ENCODE data around the gene GNG7. TPM values are rescaled to one million over a fixed set of nuclear protein-coding genes. Genes with fewer than 3 reads are reported as not detected.
"Not testable (repeated sequence)": the region's sequence is repeated elsewhere in the genome, so short reads cannot be mapped to it uniquely, and the experiment has no call there.

The GNG7 gene
- polyA plus RNA-seq, 1 donor (not counting 4 experiments of a cell fraction or from before 2014, with no cell fraction given) = 0.01 TPM

- Histone ChIP-seq H3K9me3 (ENCODE audit: control insufficient read depth, low read depth, low read length) (no peaks in the 10 kb centered on the region), H3K9ac (ENCODE audit: control insufficient read depth, extremely low read depth, insufficient read depth, low read length) (no peak overlapping the region), H3K4me2 (ENCODE audit: control insufficient read depth, extremely low read depth, insufficient read depth, low read depth, low read length) (no peak overlapping the region), H3K36me3 (ENCODE audit: control insufficient read depth in 2 of 2, extremely low read depth in 1 of 2, insufficient read depth in 2 of 2, low read length in 2 of 2) (no peaks in the 10 kb centered on the region), H3K4me3 (ENCODE audit: control insufficient read depth in 2 of 3, extremely low read depth in 1 of 3, insufficient read depth in 2 of 3, low read depth in 1 of 3, low read length in 3 of 3) (no peak overlapping the region), H3K9me1 (ENCODE audit: control insufficient read depth, extremely low read depth, insufficient read depth, low read length) (no peaks in the 10 kb centered on the region), H3K27ac (ENCODE audit: control insufficient read depth, insufficient read depth, low read length) (no peak overlapping the region), H4K20me1 (ENCODE audit: control insufficient read depth, extremely low read depth, insufficient read depth, low read length) (no peaks in the 10 kb centered on the region), H3K79me2 (ENCODE audit: control insufficient read depth, insufficient read depth, low read length) (no peaks in the 10 kb centered on the region), H3K4me1 (ENCODE audit: control insufficient read depth, extremely low read depth, insufficient read depth, low read length) (no peaks in the 10 kb centered on the region), H2AFZ (ENCODE audit: control insufficient read depth, low read length) (no peak overlapping the region), H3K27me3 (ENCODE audit: control insufficient read depth, extremely low read depth, insufficient read depth, low read length) (peaks cover 4% of the 10 kb centered on the region)
- TF ChIP-seq EZH2 (IDR thresholded peaks at IDR 0.05; ENCODE audit: low read length) (no peak), CTCF (optimal IDR thresholded peaks at IDR 0.05 in 1 of 3, IDR thresholded peaks at IDR 0.05 in 1 of 3, conservative IDR thresholded peaks at IDR 0.05 in 1 of 3; ENCODE audit: extremely low read depth in 1 of 3, insufficient read depth in 2 of 3, low read length in 3 of 3) (no peak)
- dilution Hi-C loops (cut with MboI; ENCODE audit: extremely low pct_ligation_motif_present, low sequenced_read_pairs) = no loop called here
- FAIRE-seq = no peak
- no peak for DNase-seq (ENCODE audit: low read depth, low spot score)
Observed at GRCh38 chr19:2608602-2608922, 93.9 kb downstream of the GNG7 start.

GRCh38 chr19:2607712-2608601 is 94.5 kb downstream of the GNG7 start:
- Histone ChIP-seq H3K36me3 (ENCODE audit: control insufficient read depth in 2 of 2, extremely low read depth in 1 of 2, insufficient read depth in 2 of 2, low read length in 2 of 2) (no peaks in the 10 kb centered on the region), H3K4me3 (ENCODE audit: control insufficient read depth in 2 of 3, extremely low read depth in 1 of 3, insufficient read depth in 2 of 3, low read depth in 1 of 3, low read length in 3 of 3) (no peak overlapping the region), H3K4me1 (ENCODE audit: control insufficient read depth, extremely low read depth, insufficient read depth, low read length) (peaks cover 3% of the 10 kb centered on the region), H4K20me1 (ENCODE audit: control insufficient read depth, extremely low read depth, insufficient read depth, low read length) (no peaks in the 10 kb centered on the region), H3K79me2 (ENCODE audit: control insufficient read depth, insufficient read depth, low read length) (no peaks in the 10 kb centered on the region), H3K27me3 (ENCODE audit: control insufficient read depth, extremely low read depth, insufficient read depth, low read length) (peaks cover 4% of the 10 kb centered on the region), H3K9me3 (ENCODE audit: control insufficient read depth, low read depth, low read length) (no peaks in the 10 kb centered on the region), H3K9ac (ENCODE audit: control insufficient read depth, extremely low read depth, insufficient read depth, low read length) (no peak overlapping the region), H3K27ac (ENCODE audit: control insufficient read depth, insufficient read depth, low read length) (no peak overlapping the region), H2AFZ (ENCODE audit: control insufficient read depth, low read length) (no peak overlapping the region), H3K9me1 (ENCODE audit: control insufficient read depth, extremely low read depth, insufficient read depth, low read length) (no peaks in the 10 kb centered on the region), H3K4me2 (ENCODE audit: control insufficient read depth, extremely low read depth, insufficient read depth, low read depth, low read length) (no peak overlapping the region)
- no peak for DNase-seq (ENCODE audit: low read depth, low spot score)
- no peak for FAIRE-seq
- dilution Hi-C loops (cut with MboI; ENCODE audit: extremely low pct_ligation_motif_present, low sequenced_read_pairs) = no loop called here
- no peak for TF ChIP-seq CTCF (optimal IDR thresholded peaks at IDR 0.05 in 1 of 3, IDR thresholded peaks at IDR 0.05 in 1 of 3, conservative IDR thresholded peaks at IDR 0.05 in 1 of 3; ENCODE audit: extremely low read depth in 1 of 3, insufficient read depth in 2 of 3, low read length in 3 of 3)
- TF ChIP-seq EZH2 (IDR thresholded peaks at IDR 0.05; ENCODE audit: low read length) = no peak

- H3K36me3 ChIP-seq (ENCODE audit: control insufficient read depth in 2 of 2, extremely low read depth in 1 of 2, insufficient read depth in 2 of 2, low read length in 2 of 2) = not testable (repeated sequence)
Observed at GRCh38 chr19:2606774-2607173, 95.7 kb downstream of the GNG7 start.

GRCh38 chr19:2605889-2606288 is 96.6 kb downstream of the GNG7 start:
- H2AFZ ChIP-seq (ENCODE audit: control insufficient read depth, low read length); H3K27ac ChIP-seq (ENCODE audit: control insufficient read depth, insufficient read depth, low read length); dilution Hi-C loops (cut with MboI; ENCODE audit: extremely low pct_ligation_motif_present, low sequenced_read_pairs); H3K9me3 ChIP-seq (ENCODE audit: control insufficient read depth, low read depth, low read length); H3K36me3 ChIP-seq (ENCODE audit: control insufficient read depth in 2 of 2, extremely low read depth in 1 of 2, insufficient read depth in 2 of 2, low read length in 2 of 2); H3K9me1 ChIP-seq (ENCODE audit: control insufficient read depth, extremely low read depth, insufficient read depth, low read length); FAIRE-seq; H3K4me2 ChIP-seq (ENCODE audit: control insufficient read depth, extremely low read depth, insufficient read depth, low read depth, low read length); H4K20me1 ChIP-seq (ENCODE audit: control insufficient read depth, extremely low read depth, insufficient read depth, low read length); H3K79me2 ChIP-seq (ENCODE audit: control insufficient read depth, insufficient read depth, low read length); DNase-seq (ENCODE audit: low read depth, low spot score); H3K9ac ChIP-seq (ENCODE audit: control insufficient read depth, extremely low read depth, insufficient read depth, low read length); H3K4me3 ChIP-seq (ENCODE audit: control insufficient read depth in 2 of 3, extremely low read depth in 1 of 3, insufficient read depth in 2 of 3, low read depth in 1 of 3, low read length in 3 of 3); H3K27me3 ChIP-seq (ENCODE audit: control insufficient read depth, extremely low read depth, insufficient read depth, low read length): not testable (repeated sequence)
- H3K4me1 ChIP-seq (ENCODE audit: control insufficient read depth, extremely low read depth, insufficient read depth, low read length) = peaks cover 17% of the 10 kb centered on the region

More at GRCh38 chr19:2606774-2607173, 95.7 kb downstream of the GNG7 start:
- H3K4me2 ChIP-seq (ENCODE audit: control insufficient read depth, extremely low read depth, insufficient read depth, low read depth, low read length); H3K9ac ChIP-seq (ENCODE audit: control insufficient read depth, extremely low read depth, insufficient read depth, low read length); H3K4me3 ChIP-seq (ENCODE audit: control insufficient read depth in 2 of 3, extremely low read depth in 1 of 3, insufficient read depth in 2 of 3, low read depth in 1 of 3, low read length in 3 of 3); H3K9me1 ChIP-seq (ENCODE audit: control insufficient read depth, extremely low read depth, insufficient read depth, low read length); H3K9me3 ChIP-seq (ENCODE audit: control insufficient read depth, low read depth, low read length); H3K27me3 ChIP-seq (ENCODE audit: control insufficient read depth, extremely low read depth, insufficient read depth, low read length); dilution Hi-C loops (cut with MboI; ENCODE audit: extremely low pct_ligation_motif_present, low sequenced_read_pairs); FAIRE-seq; H4K20me1 ChIP-seq (ENCODE audit: control insufficient read depth, extremely low read depth, insufficient read depth, low read length); DNase-seq (ENCODE audit: low read depth, low spot score); H3K27ac ChIP-seq (ENCODE audit: control insufficient read depth, insufficient read depth, low read length); H3K79me2 ChIP-seq (ENCODE audit: control insufficient read depth, insufficient read depth, low read length); H2AFZ ChIP-seq (ENCODE audit: control insufficient read depth, low read length): not testable (repeated sequence)
- peaks cover 10% of the 10 kb centered on the region for H3K4me1 ChIP-seq (ENCODE audit: control insufficient read depth, extremely low read depth, insufficient read depth, low read length)
